ENCODE measurements around the gene DYNC1I1.

DYNC1I1 gene

DNA sequence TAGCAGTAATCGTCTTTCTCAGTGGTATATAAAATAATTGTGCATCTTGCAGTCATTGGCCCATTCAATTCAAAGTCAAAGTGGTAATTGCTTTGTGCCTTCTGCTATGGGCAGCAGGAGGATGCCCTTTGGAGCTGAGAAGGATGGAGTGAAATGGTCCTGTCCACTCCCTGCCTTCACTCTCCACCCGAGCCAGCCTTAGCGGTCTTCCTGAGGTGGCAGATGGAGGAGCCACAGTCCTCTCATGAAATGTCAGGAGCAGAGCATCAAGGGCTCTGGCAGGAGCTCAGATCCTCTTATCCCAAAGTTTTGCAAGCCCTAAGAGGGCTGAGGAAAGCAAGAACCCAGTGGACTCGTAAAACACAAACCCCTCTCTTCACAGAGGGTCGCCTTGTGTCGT lies 199.4 kb downstream of the DYNC1I1 start:
- DNase-seq (ENCODE audit: low spot score), result no peak

- no peak for DNase-seq (ENCODE audit: low spot score)
Observed at GRCh38 chr7:95972523-95972922, 200.2 kb downstream of the DYNC1I1 start.

- no peak for DNase-seq (ENCODE audit: low spot score)
Observed at GRCh38 chr7:95974108-95974507, 201.8 kb downstream of the DYNC1I1 start.

- no peak for DNase-seq (ENCODE audit: low spot score)
Observed at GRCh38 chr7:95976369-95977060, 204.2 kb downstream of the DYNC1I1 start.

DNA sequence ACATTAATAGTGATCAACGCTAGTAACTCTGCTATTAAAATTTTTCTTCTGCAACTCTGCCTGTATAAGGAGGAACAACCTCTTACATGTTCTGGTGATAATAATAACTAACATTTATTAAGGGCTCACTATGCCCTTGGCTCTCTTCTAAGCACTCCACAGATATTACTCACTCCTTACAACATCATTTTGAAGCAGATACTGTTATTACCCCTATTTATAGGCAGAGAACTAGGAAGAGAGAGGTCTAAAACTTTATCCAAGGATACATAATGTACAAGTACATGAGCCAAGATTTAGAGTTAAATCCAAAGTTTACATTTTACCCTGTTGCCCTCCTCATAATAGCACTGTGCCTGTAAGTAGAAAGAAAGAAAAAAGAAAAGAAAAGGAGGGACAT lies 205.6 kb downstream of the DYNC1I1 start:
- DNase-seq (ENCODE audit: low spot score), result no peak

GRCh38 chr7:95980167-95980566 lies 207.8 kb downstream of the DYNC1I1 start:
- no peak for DNase-seq (ENCODE audit: low spot score)

DNA sequence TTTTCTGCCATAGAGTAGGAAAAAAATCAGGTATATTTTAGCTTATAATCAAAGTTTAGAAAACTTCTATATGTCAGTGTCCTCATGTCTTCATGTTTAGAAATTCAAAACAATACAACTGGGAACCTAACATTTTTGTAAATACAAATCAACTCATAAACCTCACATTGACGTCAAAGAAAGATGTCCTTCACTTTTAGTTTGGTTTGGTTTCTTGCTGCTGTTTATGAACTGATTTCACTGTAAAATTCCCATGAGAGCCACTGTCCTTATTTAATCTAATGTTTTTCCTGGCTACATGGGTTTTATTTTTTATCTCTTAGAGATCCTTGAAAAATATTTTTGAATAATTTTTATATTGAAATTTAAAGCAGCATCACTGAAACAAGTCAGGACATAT lies 208.4 kb downstream of the DYNC1I1 start:
- no peak for DNase-seq (ENCODE audit: low spot score)

DNA sequence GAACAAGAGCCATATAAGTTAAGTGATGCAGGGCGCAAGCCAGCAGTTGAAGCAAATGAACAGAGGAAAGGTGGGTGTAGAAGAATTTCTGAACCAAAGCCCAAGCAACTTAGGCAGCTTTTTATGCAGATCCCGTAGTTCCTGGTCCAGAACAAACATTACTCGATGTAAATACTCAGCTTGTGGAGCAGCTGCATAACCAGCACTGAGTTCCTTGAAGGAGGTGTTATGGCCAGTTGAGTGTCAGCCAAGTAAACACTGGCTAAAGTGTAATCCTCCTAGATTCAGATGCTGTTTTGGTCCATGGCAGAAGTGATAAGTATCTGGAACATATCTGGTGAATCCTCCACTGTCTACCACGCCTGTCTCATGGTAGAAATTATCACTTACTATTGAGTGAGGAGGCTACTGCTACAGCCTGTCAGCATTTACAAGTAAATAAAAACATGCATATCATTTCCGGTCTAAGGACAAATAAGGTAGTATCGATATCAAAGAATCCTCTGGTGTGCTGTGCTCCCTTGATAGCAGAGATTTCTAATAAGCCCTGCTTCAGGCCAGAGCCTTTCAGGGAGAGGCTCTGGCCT lies 213.9 kb downstream of the DYNC1I1 start:
- no peak for DNase-seq (ENCODE audit: low spot score)

- no peak for DNase-seq (ENCODE audit: low spot score)
Observed at GRCh38 chr7:95989301-95989700, 216.9 kb downstream of the DYNC1I1 start.

DNA sequence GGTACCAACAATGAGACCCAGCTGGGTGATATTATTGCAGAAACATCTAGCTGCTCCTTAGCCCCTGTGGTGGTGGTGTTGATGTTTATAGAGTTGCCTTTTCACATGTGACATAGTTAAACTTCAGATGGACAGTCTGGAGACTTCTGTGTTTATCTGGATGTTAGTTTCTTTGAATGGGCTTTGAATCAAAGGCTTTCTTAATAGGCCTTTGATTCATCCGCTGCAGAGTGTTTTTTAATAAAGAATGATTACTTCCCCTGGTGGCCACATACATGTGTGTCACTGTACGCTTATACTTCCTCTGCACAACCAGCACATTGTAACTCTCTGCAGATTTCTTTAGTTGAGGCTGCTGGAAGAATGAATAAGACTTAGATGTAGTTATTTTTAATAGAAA lies 221.0 kb downstream of the DYNC1I1 start:
- no peak for DNase-seq (ENCODE audit: low spot score)

GRCh38 chr7:95996174-95996573 lies 223.8 kb downstream of the DYNC1I1 start:
- DNase-seq (ENCODE audit: low spot score), result no peak

DNA sequence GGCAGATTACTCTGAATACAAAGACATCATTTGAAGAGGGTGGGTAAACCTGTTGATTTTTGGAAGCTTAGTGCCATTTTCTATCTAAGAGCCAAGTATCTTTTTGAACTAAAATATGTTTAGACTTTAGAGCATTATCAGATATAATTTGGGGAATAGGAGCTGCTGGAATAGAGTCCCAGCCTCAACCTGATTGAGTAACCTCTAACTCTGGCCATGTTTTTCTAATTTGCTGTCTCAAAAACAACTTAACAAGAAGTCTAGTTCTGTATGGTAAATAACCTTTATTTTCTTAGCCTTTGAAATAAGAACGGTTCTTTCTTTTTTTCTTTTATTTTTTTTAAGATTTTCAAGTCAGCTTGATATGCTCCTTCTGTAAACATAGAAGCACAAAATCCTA lies 224.5 kb downstream of the DYNC1I1 start:
- DNase-seq (ENCODE audit: low spot score), result no peak

- DNase-seq (ENCODE audit: low spot score), result no peak
Observed at GRCh38 chr7:95997632-95998031, 225.3 kb downstream of the DYNC1I1 start.

GRCh38 chr7:95999481-95999880 lies 227.1 kb downstream of the DYNC1I1 start:
- no peak for DNase-seq (ENCODE audit: low spot score)

GRCh38 chr7:96004578-96004977 lies 232.2 kb downstream of the DYNC1I1 start:
- peak; percentile 35 for DNase-seq (ENCODE audit: low spot score)

DNA sequence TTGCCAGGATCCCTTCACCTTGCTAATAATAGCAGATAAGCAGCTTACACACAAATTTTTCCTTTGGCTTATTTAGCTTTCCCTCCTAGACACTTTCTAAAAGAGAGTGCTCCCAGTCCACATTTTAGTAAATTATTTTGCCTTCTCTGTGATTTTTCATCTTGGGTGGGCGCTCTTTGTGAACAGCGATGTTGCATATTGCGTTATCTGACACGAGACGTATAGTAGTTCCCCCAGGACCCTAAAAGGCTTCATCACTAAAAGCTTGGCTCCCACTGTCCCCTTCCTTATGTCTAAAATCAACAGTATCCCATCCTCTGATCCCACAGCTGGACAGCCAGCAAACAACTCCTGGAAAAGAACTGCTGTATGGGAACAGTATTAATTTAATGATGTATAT lies 232.9 kb downstream of the DYNC1I1 start:
- DNase-seq (ENCODE audit: low spot score), result no peak

- DNase-seq (ENCODE audit: low spot score), result no peak
Observed at GRCh38 chr7:96009148-96009547, 236.8 kb downstream of the DYNC1I1 start.

- no peak for DNase-seq (ENCODE audit: low spot score)
Observed at GRCh38 chr7:96013836-96014235, 241.5 kb downstream of the DYNC1I1 start.

GRCh38 chr7:96014617-96015016 lies 242.3 kb downstream of the DYNC1I1 start:
- no peak for DNase-seq (ENCODE audit: low spot score)

GRCh38 chr7:96016056-96016586 lies 243.8 kb downstream of the DYNC1I1 start:
- DNase-seq (ENCODE audit: low spot score), result no peak

DNA sequence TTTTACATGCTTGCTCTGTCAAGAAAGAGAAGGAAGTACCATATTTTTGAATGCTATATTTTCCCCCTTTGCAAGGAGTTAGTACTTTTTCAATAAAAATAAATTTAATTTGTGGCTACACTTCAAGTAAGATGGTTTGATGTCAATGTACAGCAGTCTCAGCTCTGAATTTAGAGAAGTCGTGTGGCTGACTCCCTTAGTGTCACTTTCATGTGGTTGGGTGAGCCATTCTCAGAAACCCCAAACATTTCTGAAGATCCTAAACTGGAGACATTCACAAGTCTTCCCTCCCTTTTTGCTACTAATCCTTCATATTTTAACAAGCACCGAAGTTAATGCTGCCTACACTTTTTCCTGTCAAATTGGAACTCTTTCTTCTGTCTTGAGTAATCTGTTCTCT lies 244.4 kb downstream of the DYNC1I1 start:
- no peak for DNase-seq (ENCODE audit: low spot score)

GRCh38 chr7:96017877-96018276 lies 245.5 kb downstream of the DYNC1I1 start:
- no peak for DNase-seq (ENCODE audit: low spot score)

GRCh38 chr7:96021568-96021967 lies 249.2 kb downstream of the DYNC1I1 start:
- DNase-seq (ENCODE audit: low spot score), result no peak

GRCh38 chr7:96023387-96023786 lies 251.0 kb downstream of the DYNC1I1 start:
- DNase-seq (ENCODE audit: low spot score), result no peak
